Measurements from ENCODE around the gene SKOR2. TPM values are rescaled to one million over a fixed set of nuclear protein-coding genes. Genes with fewer than 3 reads are reported as not detected.

Gene SKOR2
- total and polyA plus RNA-seq, 10 donors, result not detected

Small RNAs within 50 kb of the gene (small RNA-seq; reads per million reads assigned to genes)
- gene RNU6-1131P, result 0 reads per million in 4 donors

Other genes starting within 250 kb of the SKOR2 start
- not detected for gene ELOA2, start 216.0 kb downstream of the SKOR2 start, total RNA-seq
- gene ELOA2, start 216.0 kb downstream of the SKOR2 start, polyA plus RNA-seq, result not detected
- 10 to 100 TPM; 26.6 to 39.6 (median 34.5) TPM for gene HDHD2, start 101.2 kb downstream of the SKOR2 start, total RNA-seq
- gene HDHD2, start 101.2 kb downstream of the SKOR2 start, polyA plus RNA-seq, result 10 to 100 TPM; 19.7 to 24.1 (median 22.3) TPM
- 10 to 100 TPM in 5 of 7 donors, 1 to 10 TPM in 2; 8.4 to 15.1 (median 11.5) TPM for gene IER3IP1, start 75.3 kb downstream of the SKOR2 start, total RNA-seq
- 10 to 100 TPM; 10.2 to 12.9 (median 12.3) TPM for gene IER3IP1, start 75.3 kb downstream of the SKOR2 start, polyA plus RNA-seq

All from spleen (tissue), 11 donors.